IPS DF 4.7 (cell line): Measurements from ENCODE around the gene ELL3.
"Not testable (repeated sequence)": the region's sequence is repeated elsewhere in the genome, so short reads cannot be mapped to it uniquely, and the experiment has no call there.

Experiments
- DNase-seq: peaks from one replicate; pipeline ENCODE4 v3.0.0-alpha.2; 2013; ENCODE audit warnings: low spot score; ENCODE audit errors: extremely low read depth

ELL3 gene

GRCh38 chr15:43776718-43777266 lies at the start of gene ELL3:
Gene ELL3, minus strand, starts transcription at chr15:43776966. Its CDS starts 65 bp downstream, at chr15:43776901.
- no peak for DNase-seq

- DNase-seq, result no peak
These were observed 49.3 kb upstream of the ELL3 start for GRCh38 chr15:43826029-43826507.

- not testable (repeated sequence) for DNase-seq
These were observed 48.5 kb upstream of the ELL3 start for GRCh38 chr15:43825305-43825704.

GRCh38 chr15:43824302-43825246 lies 47.8 kb upstream of the ELL3 start, which contains the start of gene MFAP1:
Gene MFAP1, minus strand, starts transcription at chr15:43824690. Its CDS starts 121 bp downstream, at chr15:43824569.
- peak; percentile 92 for DNase-seq

GRCh38 chr15:43821505-43821904 lies 44.7 kb upstream of the ELL3 start:
- no peak for DNase-seq

- not testable (repeated sequence) for DNase-seq
These were observed 38.3 kb upstream of the ELL3 start for GRCh38 chr15:43815064-43815463.

- no peak for DNase-seq
These were observed 32.4 kb upstream of the ELL3 start for GRCh38 chr15:43808960-43809678.

- no peak for DNase-seq
These were observed 31.7 kb upstream of the ELL3 start for GRCh38 chr15:43808435-43808950.

- not testable (repeated sequence) for DNase-seq
These were observed 25.9 kb upstream of the ELL3 start for GRCh38 chr15:43802676-43803075.

- peak; percentile 58 for DNase-seq
These were observed 23.7 kb upstream of the ELL3 start, which contains the start of gene HYPK for GRCh38 chr15:43800286-43801141. Gene HYPK, plus strand, starts transcription at chr15:43800599. Its CDS starts 24 bp downstream, at chr15:43800623.

GRCh38 chr15:43799945-43800285 lies 23.1 kb upstream of the ELL3 start, which contains the start of gene SERINC4:
Gene SERINC4, minus strand, starts transcription at chr15:43800220. Its CDS starts 234 bp downstream, at chr15:43799986.
- no peak for DNase-seq

GRCh38 chr15:43799209-43799944 lies 22.6 kb upstream of the ELL3 start:
- no peak for DNase-seq

- no peak for DNase-seq
These were observed 19.8 kb upstream of the ELL3 start for GRCh38 chr15:43796566-43796965.

GRCh38 chr15:43795997-43796396 lies 19.2 kb upstream of the ELL3 start:
- no peak for DNase-seq

GRCh38 chr15:43795197-43795596 lies 18.4 kb upstream of the ELL3 start:
- DNase-seq, result no peak

- DNase-seq, result no peak
These were observed 17.7 kb upstream of the ELL3 start for GRCh38 chr15:43794269-43795037.

- DNase-seq, result no peak
These were observed 16.9 kb upstream of the ELL3 start for GRCh38 chr15:43793647-43794046.

- DNase-seq, result no peak
These were observed 16.2 kb upstream of the ELL3 start for GRCh38 chr15:43792761-43793476.
